ENCODE measurements around the gene RSPO3. TPM values are rescaled to one million over a fixed set of nuclear protein-coding genes. Genes with fewer than 3 reads are reported as not detected.

The RSPO3 gene
- polyA plus RNA-seq, 1 donor from 2014 or later = not detected

GRCh38 chr6:127120787-127121636 lies 2.5 kb downstream of the RSPO3 start:
- Mint-ChIP-seq H3K4me1 (peaks cover 5 to 17% (median 9%) of the 10 kb centered on the region in 3 donors), H3K27ac (peak overlapping the region in 1 of 3 donors; percentile 14), H3K9me3 (no peaks in the 10 kb centered on the region), H3K27me3 (peaks cover 43% of the 10 kb centered on the region), H3K4me3 (peak overlapping the region in 3 of 4 donors; percentile 57 to 86 (median 78)), H3K36me3 (peaks cover 2% of the 10 kb centered on the region)

GRCh38 chr6:127121637-127121960 lies 3.1 kb downstream of the RSPO3 start:
- Mint-ChIP-seq H3K36me3 (peaks cover 2% of the 10 kb centered on the region), H3K4me3 (peak overlapping the region in 2 of 4 donors; percentile 78 to 86), H3K27ac (peak overlapping the region in 1 of 3 donors; percentile 14), H3K9me3 (no peaks in the 10 kb centered on the region), H3K4me1 (peaks cover 5 to 17% (median 9%) of the 10 kb centered on the region in 3 donors), H3K27me3 (peaks cover 39% of the 10 kb centered on the region)

- peaks cover 4 to 11% (median 5%) of the 10 kb centered on the region in 3 donors for H3K4me1 Mint-ChIP-seq
These were observed 5.7 kb downstream of the RSPO3 start for GRCh38 chr6:127124172-127124571.

GRCh38 chr6:127124680-127125079 lies 6.2 kb downstream of the RSPO3 start:
- no peaks in the 10 kb centered on the region for H3K9me3 Mint-ChIP-seq
- H3K36me3 Mint-ChIP-seq = peaks cover 2% of the 10 kb centered on the region
- peaks cover 22% of the 10 kb centered on the region for H3K27me3 Mint-ChIP-seq

More at GRCh38 chr6:127124172-127124571, 5.7 kb downstream of the RSPO3 start:
- H3K36me3 Mint-ChIP-seq = peaks cover 2% of the 10 kb centered on the region
- H3K27ac Mint-ChIP-seq = no peak overlapping the region
- H3K9me3 Mint-ChIP-seq = no peaks in the 10 kb centered on the region
- peaks cover 22% of the 10 kb centered on the region for H3K27me3 Mint-ChIP-seq
- H3K4me3 Mint-ChIP-seq = no peak overlapping the region

GRCh38 chr6:127128066-127128465 lies 9.6 kb downstream of the RSPO3 start:
- H3K27me3 Mint-ChIP-seq = peaks cover 4% of the 10 kb centered on the region
- H3K27ac Mint-ChIP-seq = no peak overlapping the region
- no peaks in the 10 kb centered on the region for H3K36me3 Mint-ChIP-seq
- no peaks in the 10 kb centered on the region for H3K4me1 Mint-ChIP-seq
- H3K4me3 Mint-ChIP-seq = no peak overlapping the region
- no peaks in the 10 kb centered on the region for H3K9me3 Mint-ChIP-seq

More at GRCh38 chr6:127124680-127125079, 6.2 kb downstream of the RSPO3 start:
- Mint-ChIP-seq H3K4me3 (no peak overlapping the region), H3K27ac (no peak overlapping the region), H3K4me1 (peaks cover 4 to 11% (median 5%) of the 10 kb centered on the region in 3 donors)

GRCh38 chr6:127129251-127129650 lies 10.8 kb downstream of the RSPO3 start:
- no peak overlapping the region for H3K4me3 Mint-ChIP-seq
- no peaks in the 10 kb centered on the region for H3K4me1 Mint-ChIP-seq
- H3K27me3 Mint-ChIP-seq = peaks cover 2% of the 10 kb centered on the region
- H3K9me3 Mint-ChIP-seq = no peaks in the 10 kb centered on the region
- no peak overlapping the region for H3K27ac Mint-ChIP-seq
- H3K36me3 Mint-ChIP-seq = no peaks in the 10 kb centered on the region

- H3K27ac Mint-ChIP-seq = no peak overlapping the region
- H3K27me3 Mint-ChIP-seq = peaks cover 3% of the 10 kb centered on the region
- H3K36me3 Mint-ChIP-seq = no peaks in the 10 kb centered on the region
- no peaks in the 10 kb centered on the region for H3K9me3 Mint-ChIP-seq
- no peak overlapping the region for H3K4me3 Mint-ChIP-seq
- no peaks in the 10 kb centered on the region for H3K4me1 Mint-ChIP-seq
These were observed 12.8 kb downstream of the RSPO3 start for GRCh38 chr6:127131275-127131674.

GRCh38 chr6:127131772-127132376 lies 13.4 kb downstream of the RSPO3 start:
- no peaks in the 10 kb centered on the region for H3K4me1 Mint-ChIP-seq
- H3K27me3 Mint-ChIP-seq = peaks cover 3% of the 10 kb centered on the region
- no peaks in the 10 kb centered on the region for H3K36me3 Mint-ChIP-seq
- H3K4me3 Mint-ChIP-seq = no peak overlapping the region
- no peaks in the 10 kb centered on the region for H3K9me3 Mint-ChIP-seq
- no peak overlapping the region for H3K27ac Mint-ChIP-seq

- Mint-ChIP-seq H3K4me3 (no peak overlapping the region), H3K36me3 (no peaks in the 10 kb centered on the region), H3K4me1 (no peaks in the 10 kb centered on the region), H3K27me3 (peaks cover 3% of the 10 kb centered on the region), H3K9me3 (no peaks in the 10 kb centered on the region), H3K27ac (no peak overlapping the region)
These were observed 15.7 kb downstream of the RSPO3 start for GRCh38 chr6:127134136-127134535.

- H3K4me3 Mint-ChIP-seq = no peak overlapping the region
- peaks cover 3% of the 10 kb centered on the region for H3K27me3 Mint-ChIP-seq
- H3K4me1 Mint-ChIP-seq = no peaks in the 10 kb centered on the region
- no peaks in the 10 kb centered on the region for H3K36me3 Mint-ChIP-seq
- H3K9me3 Mint-ChIP-seq = no peaks in the 10 kb centered on the region
- H3K27ac Mint-ChIP-seq = no peak overlapping the region
These were observed 18.3 kb downstream of the RSPO3 start for GRCh38 chr6:127136786-127137185.

- peaks cover 4% of the 10 kb centered on the region for H3K36me3 Mint-ChIP-seq
- H3K27ac Mint-ChIP-seq = no peak overlapping the region
- no peak overlapping the region for H3K4me3 Mint-ChIP-seq
- no peaks in the 10 kb centered on the region for H3K4me1 Mint-ChIP-seq
- H3K27me3 Mint-ChIP-seq = peaks cover 4% of the 10 kb centered on the region
- no peaks in the 10 kb centered on the region for H3K9me3 Mint-ChIP-seq
These were observed 28.5 kb downstream of the RSPO3 start for GRCh38 chr6:127146932-127147331.

- H3K27me3 Mint-ChIP-seq = peaks cover 4% of the 10 kb centered on the region
- no peak overlapping the region for H3K27ac Mint-ChIP-seq
- H3K4me3 Mint-ChIP-seq = no peak overlapping the region
- H3K36me3 Mint-ChIP-seq = peaks cover 4% of the 10 kb centered on the region
- no peaks in the 10 kb centered on the region for H3K4me1 Mint-ChIP-seq
- H3K9me3 Mint-ChIP-seq = no peaks in the 10 kb centered on the region
These were observed 29.1 kb downstream of the RSPO3 start for GRCh38 chr6:127147534-127147933.

GRCh38 chr6:127148511-127148910 lies 30.0 kb downstream of the RSPO3 start:
- no peaks in the 10 kb centered on the region for H3K9me3 Mint-ChIP-seq
- peaks cover 4% of the 10 kb centered on the region for H3K27me3 Mint-ChIP-seq
- H3K27ac Mint-ChIP-seq = no peak overlapping the region
- H3K36me3 Mint-ChIP-seq = peaks cover 4% of the 10 kb centered on the region
- no peaks in the 10 kb centered on the region for H3K4me1 Mint-ChIP-seq
- no peak overlapping the region for H3K4me3 Mint-ChIP-seq

GRCh38 chr6:127154509-127154908 lies 36.0 kb downstream of the RSPO3 start:
- H3K27ac Mint-ChIP-seq = no peak overlapping the region
- H3K27me3 Mint-ChIP-seq = peaks cover under 1% of the 10 kb centered on the region
- H3K36me3 Mint-ChIP-seq = no peaks in the 10 kb centered on the region
- no peaks in the 10 kb centered on the region for H3K9me3 Mint-ChIP-seq
- H3K4me3 Mint-ChIP-seq = no peak overlapping the region
- peaks cover 0 to 1% (median 0%) of the 10 kb centered on the region in 3 donors for H3K4me1 Mint-ChIP-seq

- no peak overlapping the region for H3K27ac Mint-ChIP-seq
- H3K4me1 Mint-ChIP-seq = peaks cover 0 to 1% (median 0%) of the 10 kb centered on the region in 3 donors
- peaks cover 2% of the 10 kb centered on the region for H3K36me3 Mint-ChIP-seq
- H3K9me3 Mint-ChIP-seq = no peaks in the 10 kb centered on the region
- no peaks in the 10 kb centered on the region for H3K27me3 Mint-ChIP-seq
- H3K4me3 Mint-ChIP-seq = no peak overlapping the region
These were observed 42.0 kb downstream of the RSPO3 start for GRCh38 chr6:127160484-127160883.

GRCh38 chr6:127162836-127163235 lies 44.4 kb downstream of the RSPO3 start:
- no peaks in the 10 kb centered on the region for H3K9me3 Mint-ChIP-seq
- H3K4me1 Mint-ChIP-seq = peaks cover 0 to 1% (median 0%) of the 10 kb centered on the region in 3 donors
- no peak overlapping the region for H3K4me3 Mint-ChIP-seq
- H3K27me3 Mint-ChIP-seq = no peaks in the 10 kb centered on the region
- H3K27ac Mint-ChIP-seq = no peak overlapping the region
- H3K36me3 Mint-ChIP-seq = peaks cover 3% of the 10 kb centered on the region

All from IgD-negative memory B cell (primary cell).